G401.6 (cell line): ENCODE measurements around the gene SYCN.
"Not testable (repeated sequence)": the region's sequence is repeated elsewhere in the genome, so short reads cannot be mapped to it uniquely, and the experiment has no call there.

Experiments used
- FAIRE-seq: peaks from 2 replicates; lab custom pipeline; 2012; peaks lifted over from hg19 to GRCh38; lab: Jason Lieb, UNC

SYCN gene

DNA sequence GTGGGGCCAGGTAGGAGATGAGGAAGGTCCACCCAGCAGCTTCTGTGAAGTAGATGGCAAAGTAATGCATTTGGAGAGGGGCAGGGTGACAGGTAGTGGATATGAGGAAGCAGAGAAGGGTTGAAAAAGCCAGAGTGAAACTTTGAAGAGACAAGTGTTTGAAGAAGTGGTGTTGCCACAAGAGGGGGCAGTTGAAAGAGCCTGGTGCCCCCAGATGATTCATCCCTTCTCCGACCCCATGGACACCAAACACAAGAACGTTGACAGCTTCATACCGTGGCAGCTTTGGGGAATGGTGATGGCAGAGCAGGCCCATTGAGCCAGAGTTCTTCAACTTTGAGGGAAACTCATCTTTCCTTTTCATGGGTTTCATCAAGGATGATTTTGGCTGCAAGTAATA is 20.8 kb upstream of the SYCN start:
- no peak for FAIRE-seq

DNA sequence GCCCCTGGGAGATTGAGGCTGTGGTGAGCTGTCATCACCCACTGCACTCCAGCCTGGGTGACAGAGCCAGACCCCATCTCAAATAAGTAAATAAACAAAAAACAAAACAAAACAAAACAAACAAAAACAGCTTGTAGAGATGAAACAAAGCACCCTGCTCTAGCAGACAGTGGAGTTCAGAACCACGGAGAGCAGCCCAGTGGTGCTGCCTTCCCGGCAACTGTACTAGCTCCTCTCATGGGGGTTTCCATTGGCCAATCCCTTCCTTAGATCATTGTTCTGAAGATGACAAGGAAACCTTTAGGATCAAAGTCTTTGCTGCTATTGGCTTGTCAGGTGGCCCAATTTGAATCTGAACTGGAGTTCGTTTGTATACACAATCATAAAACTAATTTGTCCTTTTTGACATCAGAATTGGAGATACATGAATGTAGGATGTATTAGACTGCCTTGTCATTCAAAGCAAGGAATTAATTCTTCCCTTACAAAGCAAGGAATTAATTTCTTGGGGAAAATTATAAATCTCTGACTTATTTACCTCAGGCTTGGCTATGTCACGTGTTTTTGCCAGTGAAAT is 19.7 kb upstream of the SYCN start:
- no peak for FAIRE-seq

DNA sequence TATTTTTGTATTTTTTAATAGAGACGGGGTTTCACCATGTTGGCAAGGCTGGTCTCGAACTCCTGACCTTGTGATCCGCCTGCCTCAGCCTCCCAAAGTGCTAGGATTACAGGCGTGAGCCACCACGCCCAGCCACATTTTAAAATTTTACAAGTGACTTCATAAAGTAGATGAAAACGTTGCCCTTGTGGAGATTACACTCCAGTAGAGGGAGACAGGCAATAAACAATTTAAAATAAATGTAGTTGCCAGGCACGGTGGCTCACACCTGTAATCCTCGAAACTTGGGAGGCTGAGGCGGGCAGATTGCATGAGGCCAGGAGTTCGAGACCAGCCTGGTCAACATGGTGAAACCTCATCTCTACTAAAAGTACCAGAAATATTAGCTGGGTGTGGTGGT is 15.0 kb upstream of the SYCN start:
- not testable (repeated sequence) for FAIRE-seq

GRCh38 chr19:39218230-39219007 is 14.4 kb upstream of the SYCN start:
- no peak for FAIRE-seq

GRCh38 chr19:39217094-39217493 is 13.0 kb upstream of the SYCN start:
- no peak for FAIRE-seq

DNA sequence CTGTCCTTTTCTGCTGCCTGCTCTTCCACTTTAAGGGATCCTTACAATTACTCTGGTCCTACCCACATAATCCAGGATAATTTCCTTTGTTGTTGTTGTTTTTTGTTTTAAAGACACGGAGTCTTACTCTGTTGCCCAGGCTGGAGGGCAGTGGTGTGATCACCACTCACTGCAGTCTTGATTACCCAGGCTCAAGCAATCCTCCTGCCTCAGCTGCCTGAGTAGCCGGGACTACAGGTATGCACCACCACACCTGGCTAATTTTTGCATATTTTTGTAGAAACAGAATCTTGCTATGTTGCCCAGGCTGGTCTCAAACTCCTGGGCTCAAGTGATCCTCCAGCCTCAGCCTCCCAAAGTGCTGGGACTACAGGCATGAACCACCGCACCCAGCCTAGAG is 11.3 kb upstream of the SYCN start:
- not testable (repeated sequence) for FAIRE-seq

- no peak for FAIRE-seq
Observed at GRCh38 chr19:39212375-39212742, 8.3 kb upstream of the SYCN start.

GRCh38 chr19:39211731-39212374 is 7.8 kb upstream of the SYCN start:
- no peak for FAIRE-seq

- no peak for FAIRE-seq
Observed at GRCh38 chr19:39209196-39209595, 5.1 kb upstream of the SYCN start.

GRCh38 chr19:39208175-39208795 is 4.2 kb upstream of the SYCN start:
- FAIRE-seq = no peak

DNA sequence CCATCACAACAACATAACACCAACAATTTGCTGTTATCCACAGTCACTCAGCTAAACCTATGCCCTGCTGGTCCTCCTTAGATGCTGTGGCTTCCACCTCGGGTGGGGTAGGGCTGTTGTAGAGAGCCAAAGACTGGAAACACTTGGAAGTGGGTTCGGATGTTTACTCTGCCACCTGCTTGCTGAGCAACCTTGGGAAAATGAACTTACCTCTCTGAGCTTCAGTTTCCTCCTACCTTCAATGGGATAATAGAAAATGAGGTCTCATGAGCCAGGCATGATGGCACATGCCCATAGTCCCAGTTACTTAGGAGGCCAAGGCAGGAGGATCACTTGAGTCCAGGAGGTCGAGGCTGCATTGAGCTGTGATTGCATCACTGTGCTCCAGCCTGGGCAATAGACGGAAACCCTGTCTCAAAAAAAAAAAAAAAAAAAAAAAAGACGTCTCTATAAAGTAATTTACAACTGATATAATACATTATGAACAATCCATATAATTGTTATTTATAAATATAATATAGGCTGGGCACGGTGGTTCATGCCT is 3.3 kb upstream of the SYCN start:
- no peak for FAIRE-seq

DNA sequence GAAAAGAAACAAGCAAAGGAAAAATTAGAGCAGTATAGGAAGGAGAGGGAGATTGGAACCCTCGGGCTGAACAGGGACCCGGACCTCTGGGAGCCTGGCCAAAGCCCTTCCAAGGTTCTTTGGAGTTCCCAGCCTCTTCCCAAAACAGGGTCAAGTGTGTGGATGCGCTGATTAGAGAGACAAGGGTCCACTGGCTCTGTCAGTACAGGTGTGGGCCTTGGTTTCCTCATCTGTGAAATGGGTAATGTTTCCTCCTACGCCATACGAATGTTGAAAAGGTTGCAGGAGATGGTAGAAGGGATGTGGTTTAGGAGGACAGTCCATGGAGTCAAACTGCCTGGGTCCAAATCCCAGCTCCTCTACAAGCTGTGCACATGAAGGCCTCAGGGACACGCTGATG is 2.1 kb upstream of the SYCN start:
- FAIRE-seq = no peak

GRCh38 chr19:39205449-39205764 is 1.3 kb upstream of the SYCN start:
- FAIRE-seq = no peak

DNA sequence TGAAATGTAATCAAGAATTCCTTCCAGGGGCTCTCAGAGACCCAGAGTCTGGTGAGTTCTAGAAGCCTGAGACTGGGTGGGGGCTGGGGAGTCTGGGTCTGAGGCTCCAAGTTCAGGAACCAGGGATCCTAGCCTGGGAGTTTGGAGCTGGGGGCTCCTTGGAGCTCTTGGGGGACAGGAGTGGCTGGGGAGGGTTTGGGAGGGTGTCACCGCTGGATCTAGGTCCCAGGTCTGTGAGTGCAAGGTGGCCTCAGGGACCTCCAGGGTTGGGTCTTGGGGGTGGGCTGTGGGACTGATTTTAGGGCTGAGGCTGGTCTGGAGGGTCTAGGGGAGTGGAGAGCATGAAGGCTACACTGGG is 1.1 kb downstream of the SYCN start:
- FAIRE-seq = no peak

- no peak for FAIRE-seq
Observed at GRCh38 chr19:39200803-39201115, 3.3 kb downstream of the SYCN start.

- FAIRE-seq = no peak
Observed at GRCh38 chr19:39200066-39200802, 3.8 kb downstream of the SYCN start.

GRCh38 chr19:39199025-39199424 is 5.0 kb downstream of the SYCN start:
- no peak for FAIRE-seq

DNA sequence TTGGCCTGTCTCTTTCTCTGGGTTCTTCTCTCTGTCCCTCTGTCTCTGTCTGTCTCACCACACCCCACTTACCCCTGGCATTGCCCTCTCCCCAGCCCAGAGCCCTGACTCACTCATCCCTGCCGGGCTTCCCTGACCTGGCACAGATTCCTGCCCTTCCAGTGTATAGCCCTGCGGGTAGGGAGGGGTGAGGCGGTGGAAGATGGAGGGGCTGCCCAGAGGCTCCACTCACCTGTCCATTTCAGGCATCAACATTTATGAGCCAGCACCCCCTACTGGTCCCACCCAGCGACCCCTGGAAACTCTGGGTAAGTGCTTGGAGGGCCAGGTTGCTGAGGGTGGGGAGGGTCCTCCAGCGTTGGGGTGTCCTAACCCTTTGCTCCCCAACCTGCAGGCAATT is 6.3 kb downstream of the SYCN start:
- FAIRE-seq = no peak

DNA sequence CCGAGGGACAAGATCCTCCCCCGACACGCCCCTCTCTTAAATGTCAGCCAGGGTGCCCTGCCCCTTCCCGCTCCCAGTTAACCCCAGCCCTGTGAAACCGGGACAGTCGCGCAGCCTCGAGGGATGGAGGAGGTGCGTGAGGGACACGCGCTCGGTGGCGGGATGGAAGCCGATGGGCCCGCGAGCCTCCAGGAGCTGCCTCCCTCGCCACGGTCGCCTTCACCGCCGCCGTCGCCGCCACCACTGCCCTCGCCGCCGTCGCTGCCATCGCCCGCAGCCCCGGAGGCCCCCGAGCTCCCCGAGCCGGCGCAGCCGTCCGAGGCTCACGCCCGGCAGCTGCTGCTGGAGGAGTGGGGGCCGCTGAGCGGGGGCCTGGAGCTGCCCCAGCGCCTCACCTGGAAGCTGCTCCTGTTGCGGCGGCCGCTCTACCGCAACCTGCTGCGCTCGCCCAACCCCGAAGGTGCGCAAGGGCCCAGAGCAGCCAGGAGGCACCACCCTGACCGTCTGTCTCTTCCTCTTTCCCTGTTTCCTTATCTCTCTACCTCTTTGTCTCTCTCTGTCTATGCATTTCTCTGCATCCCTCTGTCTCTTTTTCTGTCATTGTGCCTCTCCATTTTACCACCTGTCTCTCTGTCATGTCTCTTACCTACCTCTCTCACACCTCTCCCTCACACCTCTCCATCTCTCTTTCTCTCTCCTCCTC is 7.1 kb downstream of the SYCN start, which contains the start of gene NCCRP1:
NCCRP1 (plus strand) TSS at position 105 of the 703 bp plus-strand sequence; CDS start at position 124, 19 bp downstream.
- FAIRE-seq = no peak

DNA sequence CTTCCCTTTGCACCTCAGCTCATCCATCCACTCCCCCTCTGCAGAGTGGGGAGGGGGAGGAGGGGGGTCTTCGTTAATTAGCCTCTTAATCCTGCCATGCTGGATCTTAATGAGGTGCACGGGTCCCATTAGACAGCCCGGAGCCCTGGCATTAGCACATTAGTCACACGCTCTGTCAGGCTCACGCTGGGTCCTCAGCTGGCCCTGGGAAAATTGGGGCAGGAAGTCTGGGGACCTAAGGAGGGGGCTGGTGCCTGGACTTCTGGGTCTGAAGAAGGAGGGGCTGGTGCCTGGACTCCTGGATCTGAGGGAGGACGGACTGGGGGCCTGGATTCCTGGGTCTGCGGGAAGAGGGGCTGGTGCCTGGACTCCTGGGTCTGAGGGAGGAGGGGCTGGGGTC is 7.7 kb downstream of the SYCN start:
- no peak for FAIRE-seq

DNA sequence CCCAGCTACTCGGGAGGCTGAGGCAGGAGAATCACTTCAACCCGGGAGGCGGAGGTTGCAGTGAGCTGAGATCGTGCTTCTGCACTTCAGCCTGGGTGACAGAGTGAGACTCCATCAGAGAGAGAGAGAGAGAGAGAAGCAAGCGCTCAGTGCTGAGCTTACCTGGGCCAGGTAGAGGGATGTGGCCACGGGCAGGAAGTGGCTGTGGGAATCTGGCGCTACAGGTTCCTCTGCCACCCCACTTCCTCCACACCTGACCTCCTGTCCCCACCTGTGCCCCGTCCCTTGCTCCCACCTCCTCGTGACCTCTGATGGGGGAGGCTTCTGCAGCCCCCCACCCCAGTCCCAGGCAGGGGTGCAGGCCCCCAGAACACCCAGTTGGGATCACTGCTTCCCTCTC is 8.3 kb downstream of the SYCN start:
- FAIRE-seq = no peak
